ENCODE results near the gene BSND.

BSND gene

GRCh38 chr1:55052221-55053142 lies 53.7 kb downstream of the BSND start:
- in situ Hi-C loops (cut with MboI; ENCODE audit: low sequenced_read_pairs, unreplicated experiment), result no loop called here
- TF ChIP-seq CTCF (IDR thresholded peaks at IDR 0.05; ENCODE audit: borderline replicate concordance, control extremely low read depth, extremely low read depth, insufficient read depth, missing control alignments), result no peak
- no peak for DNase-seq (ENCODE audit: low spot score)

GRCh38 chr1:55053265-55053954 lies 54.7 kb downstream of the BSND start:
- DNase-seq (ENCODE audit: low spot score), result no peak
- in situ Hi-C loops (cut with MboI; ENCODE audit: low sequenced_read_pairs, unreplicated experiment), result no loop called here
- TF ChIP-seq CTCF (IDR thresholded peaks at IDR 0.05; ENCODE audit: borderline replicate concordance, control extremely low read depth, extremely low read depth, insufficient read depth, missing control alignments), result no peak

GRCh38 chr1:55054396-55054795 lies 55.7 kb downstream of the BSND start:
- no peak for TF ChIP-seq CTCF (IDR thresholded peaks at IDR 0.05; ENCODE audit: borderline replicate concordance, control extremely low read depth, extremely low read depth, insufficient read depth, missing control alignments)
- DNase-seq (ENCODE audit: low spot score), result no peak
- in situ Hi-C loops (cut with MboI; ENCODE audit: low sequenced_read_pairs, unreplicated experiment), result no loop called here

- no peak for DNase-seq (ENCODE audit: low spot score)
- TF ChIP-seq CTCF (IDR thresholded peaks at IDR 0.05; ENCODE audit: borderline replicate concordance, control extremely low read depth, extremely low read depth, insufficient read depth, missing control alignments), result no peak
- in situ Hi-C loops (cut with MboI; ENCODE audit: low sequenced_read_pairs, unreplicated experiment), result no loop called here
These were observed 56.5 kb downstream of the BSND start for GRCh38 chr1:55055084-55055882.

GRCh38 chr1:55055951-55056631 lies 57.4 kb downstream of the BSND start:
- in situ Hi-C loops (cut with MboI; ENCODE audit: low sequenced_read_pairs, unreplicated experiment), result no loop called here
- TF ChIP-seq CTCF (IDR thresholded peaks at IDR 0.05; ENCODE audit: borderline replicate concordance, control extremely low read depth, extremely low read depth, insufficient read depth, missing control alignments), result no peak
- DNase-seq (ENCODE audit: low spot score), result no peak

GRCh38 chr1:55056632-55056992 lies 57.9 kb downstream of the BSND start:
- DNase-seq (ENCODE audit: low spot score), result no peak
- in situ Hi-C loops (cut with MboI; ENCODE audit: low sequenced_read_pairs, unreplicated experiment), result no loop called here
- no peak for TF ChIP-seq CTCF (IDR thresholded peaks at IDR 0.05; ENCODE audit: borderline replicate concordance, control extremely low read depth, extremely low read depth, insufficient read depth, missing control alignments)
